Ovary (tissue), 3 donors: ENCODE measurements around the gene OSBPL8.

ENCODE experiments used
- EP300 ChIP-seq: sonication (generic); formaldehyde crosslinking; IDR thresholded peaks from one replicate; pipeline ENCODE4 v1.6.1; 2017; ENCODE audit warnings: antibody characterized with exemption
- POLR2A ChIP-seq: fragments of 450-650 bp; IDR thresholded peaks from one replicate; pipeline ENCODE4 v1.6.1; 2017; ENCODE audit warnings: antibody characterized with exemption, mild to moderate bottlenecking, moderate library complexity
- TF ChIP-seq, protein P1 (sequence below), 3 donors: fragments of 450-650 bp in 2 of 3; fragments of 200-600 bp in 1 of 3; IDR thresholded peaks; one replicate each; pipeline versions ENCODE4 v1.5.1 to v1.8.0; 2016 to 2022; ENCODE audit warnings: antibody characterized with exemption in 3 of 3, mild to moderate bottlenecking in 1 of 3
- donor health status: DM: no; HTN: no; CAD: no.

DNA sequence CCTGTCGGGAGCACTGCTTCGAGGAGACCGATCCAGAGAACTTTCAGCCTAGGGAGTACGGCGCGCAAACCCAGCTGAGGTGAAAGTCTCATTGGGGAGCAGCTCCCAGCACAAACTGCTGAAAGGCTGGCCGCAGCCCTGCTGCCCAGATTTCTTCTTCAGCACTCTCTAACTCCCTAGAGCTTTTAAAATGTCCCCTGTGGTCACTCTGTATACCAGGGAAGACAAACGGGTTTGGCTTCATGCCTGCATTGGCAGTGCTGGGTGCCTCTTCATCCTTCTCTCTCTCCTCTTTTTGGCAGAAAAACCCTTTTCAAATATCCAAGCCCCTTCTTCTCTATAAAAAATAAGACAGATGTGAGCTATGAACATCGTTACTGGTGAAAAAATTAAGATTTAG, 246.3 kb downstream of the OSBPL8 start:
- TF ChIP-seq, protein P1, sequence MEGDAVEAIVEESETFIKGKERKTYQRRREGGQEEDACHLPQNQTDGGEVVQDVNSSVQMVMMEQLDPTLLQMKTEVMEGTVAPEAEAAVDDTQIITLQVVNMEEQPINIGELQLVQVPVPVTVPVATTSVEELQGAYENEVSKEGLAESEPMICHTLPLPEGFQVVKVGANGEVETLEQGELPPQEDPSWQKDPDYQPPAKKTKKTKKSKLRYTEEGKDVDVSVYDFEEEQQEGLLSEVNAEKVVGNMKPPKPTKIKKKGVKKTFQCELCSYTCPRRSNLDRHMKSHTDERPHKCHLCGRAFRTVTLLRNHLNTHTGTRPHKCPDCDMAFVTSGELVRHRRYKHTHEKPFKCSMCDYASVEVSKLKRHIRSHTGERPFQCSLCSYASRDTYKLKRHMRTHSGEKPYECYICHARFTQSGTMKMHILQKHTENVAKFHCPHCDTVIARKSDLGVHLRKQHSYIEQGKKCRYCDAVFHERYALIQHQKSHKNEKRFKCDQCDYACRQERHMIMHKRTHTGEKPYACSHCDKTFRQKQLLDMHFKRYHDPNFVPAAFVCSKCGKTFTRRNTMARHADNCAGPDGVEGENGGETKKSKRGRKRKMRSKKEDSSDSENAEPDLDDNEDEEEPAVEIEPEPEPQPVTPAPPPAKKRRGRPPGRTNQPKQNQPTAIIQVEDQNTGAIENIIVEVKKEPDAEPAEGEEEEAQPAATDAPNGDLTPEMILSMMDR (IDR thresholded peaks at IDR 0.05): no peak
- TF ChIP-seq POLR2A: no peak
- TF ChIP-seq EP300: no peak
